HG03521 (cell line): ENCODE measurements around the gene SYNPO2.
A peak's percentile ranks its signal among the peaks of the same experiment; 100 is the strongest.
"Not testable (repeated sequence)": the region's sequence is repeated elsewhere in the genome, so short reads cannot be mapped to it uniquely, and the experiment has no call there.

Source experiments
- ATAC-seq: cut with Tn5 transposase; IDR thresholded peaks from one replicate; pipeline ENCODE4 v1.9.1; 2021; ENCODE audit warnings: mild to moderate bottlenecking, moderate library complexity; ENCODE audit not compliant: unreplicated experiment

The SYNPO2 gene

GRCh38 chr4:119028296-119028695 lies 139.6 kb downstream of the SYNPO2 start:
- no peak for ATAC-seq

GRCh38 chr4:119029847-119030535 lies 141.3 kb downstream of the SYNPO2 start:
- ATAC-seq, result no peak

GRCh38 chr4:119030536-119030890 lies 141.9 kb downstream of the SYNPO2 start:
- ATAC-seq, result no peak

- ATAC-seq, result no peak
These were observed 142.6 kb downstream of the SYNPO2 start for GRCh38 chr4:119031218-119031617.

GRCh38 chr4:119032921-119033685 lies 144.4 kb downstream of the SYNPO2 start:
- no peak for ATAC-seq

DNA sequence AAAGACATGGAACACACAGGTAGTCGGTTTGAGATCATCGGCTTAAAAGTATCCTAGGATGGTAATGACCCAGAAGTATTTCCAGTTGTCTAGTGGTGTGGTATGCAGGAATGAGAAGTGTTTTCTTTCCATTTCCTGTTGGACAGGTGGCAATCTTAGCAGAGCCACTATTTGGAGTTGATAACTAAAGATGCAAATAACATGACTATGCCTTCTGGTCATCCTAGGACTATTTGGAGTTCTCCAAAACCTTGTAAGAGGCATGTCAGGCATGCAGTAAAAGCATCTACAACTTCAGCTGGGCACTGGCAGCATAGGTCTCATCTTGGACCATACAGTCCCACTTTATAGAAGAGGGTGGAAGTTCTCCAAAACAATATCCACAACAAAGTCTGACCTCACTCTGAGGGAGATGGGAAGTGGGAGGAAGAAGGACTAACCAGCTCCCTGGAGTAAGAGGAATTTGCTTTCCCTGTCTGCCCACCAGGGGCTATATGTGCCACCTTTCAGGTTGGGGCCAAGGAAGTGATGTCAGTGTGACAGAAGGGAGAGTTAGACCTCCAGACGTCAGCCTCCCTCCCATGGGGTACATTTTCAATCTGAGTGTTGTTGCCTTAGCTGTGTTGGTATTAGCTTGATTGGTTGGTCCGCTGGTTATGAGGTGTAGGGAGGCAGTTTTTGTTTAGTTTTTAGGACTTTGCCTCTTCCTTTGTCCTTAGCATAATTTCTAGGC lies 145.8 kb downstream of the SYNPO2 start:
- no peak for ATAC-seq

- ATAC-seq, result no peak
These were observed 147.5 kb downstream of the SYNPO2 start for GRCh38 chr4:119035951-119036737.

GRCh38 chr4:119037709-119038108 lies 149.1 kb downstream of the SYNPO2 start:
- ATAC-seq, result no peak

DNA sequence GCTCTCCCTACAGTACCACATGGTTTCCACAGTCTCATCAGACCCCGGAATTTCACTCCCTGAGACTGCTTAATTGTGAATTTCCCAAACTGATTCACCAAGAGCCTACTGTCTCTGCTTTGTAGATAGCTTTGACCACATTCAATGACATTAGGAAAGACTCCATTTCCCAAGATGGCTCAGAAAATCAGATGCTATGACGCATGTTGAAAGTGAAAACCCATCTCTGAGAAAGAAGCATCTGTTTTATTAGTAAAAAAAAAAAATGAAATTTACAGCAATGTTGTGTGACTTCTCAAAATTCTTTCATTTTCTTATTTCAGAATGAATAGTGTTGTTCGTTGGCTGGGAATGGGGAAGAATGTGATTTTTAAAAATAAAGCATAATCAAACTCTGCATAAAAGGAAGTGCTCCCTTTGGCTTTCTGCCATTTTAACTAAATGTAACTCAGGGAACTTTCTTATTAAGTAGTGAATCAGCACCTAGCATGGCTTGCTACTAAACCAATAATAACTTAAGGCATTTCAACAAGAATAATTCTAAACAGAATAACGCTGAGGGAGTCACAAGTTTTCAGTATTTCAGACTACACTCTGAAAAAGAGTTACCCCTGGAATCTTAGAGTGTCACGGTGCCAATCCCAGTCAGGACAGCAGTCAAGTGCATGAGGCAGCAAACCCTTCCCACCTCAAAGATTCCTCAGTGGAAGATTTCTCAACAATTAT lies 149.6 kb downstream of the SYNPO2 start:
- ATAC-seq, result no peak

DNA sequence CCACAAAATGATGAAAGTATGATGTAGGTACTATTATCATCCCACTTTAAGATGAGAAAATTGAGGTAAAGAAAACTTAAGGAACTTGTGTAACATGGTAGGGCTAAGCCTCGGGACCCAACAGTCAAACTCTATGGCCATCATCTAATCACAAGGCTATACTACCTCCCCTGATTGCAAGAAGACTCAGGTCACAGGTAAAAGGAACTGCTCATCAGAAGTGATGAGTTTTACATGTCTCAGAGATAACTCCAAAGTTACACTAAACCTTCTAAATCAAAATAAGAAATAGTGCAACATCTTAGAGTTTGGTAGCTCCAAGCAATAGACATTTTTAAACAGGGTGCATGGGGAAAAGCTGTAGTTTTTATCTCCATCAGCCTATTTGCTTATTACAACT lies 150.5 kb downstream of the SYNPO2 start:
- ATAC-seq, result no peak

- no peak for ATAC-seq
These were observed 151.1 kb downstream of the SYNPO2 start for GRCh38 chr4:119039779-119040178.

DNA sequence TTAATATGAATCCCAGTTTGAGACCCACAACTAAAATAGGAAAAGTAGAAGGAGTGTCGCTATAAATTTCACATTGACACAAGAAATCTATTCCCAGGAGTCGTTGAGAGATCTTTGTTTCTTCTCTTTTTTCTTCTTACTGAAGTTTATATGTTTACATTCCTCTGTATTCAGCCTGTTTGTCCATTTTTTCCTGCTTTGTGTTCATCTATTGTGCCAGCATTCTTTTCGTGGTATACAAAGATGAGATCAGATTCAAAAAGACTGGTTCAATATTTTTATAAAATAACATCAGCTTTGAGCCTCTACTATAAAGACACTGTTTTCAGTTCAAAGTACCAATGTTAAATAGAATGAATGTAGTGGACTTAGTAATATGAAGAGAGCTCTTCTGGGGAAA lies 151.6 kb downstream of the SYNPO2 start:
- ATAC-seq, result no peak

GRCh38 chr4:119040694-119041185 lies 152.1 kb downstream of the SYNPO2 start:
- no peak for ATAC-seq

- ATAC-seq, result no peak
These were observed 152.7 kb downstream of the SYNPO2 start for GRCh38 chr4:119041396-119041795.

DNA sequence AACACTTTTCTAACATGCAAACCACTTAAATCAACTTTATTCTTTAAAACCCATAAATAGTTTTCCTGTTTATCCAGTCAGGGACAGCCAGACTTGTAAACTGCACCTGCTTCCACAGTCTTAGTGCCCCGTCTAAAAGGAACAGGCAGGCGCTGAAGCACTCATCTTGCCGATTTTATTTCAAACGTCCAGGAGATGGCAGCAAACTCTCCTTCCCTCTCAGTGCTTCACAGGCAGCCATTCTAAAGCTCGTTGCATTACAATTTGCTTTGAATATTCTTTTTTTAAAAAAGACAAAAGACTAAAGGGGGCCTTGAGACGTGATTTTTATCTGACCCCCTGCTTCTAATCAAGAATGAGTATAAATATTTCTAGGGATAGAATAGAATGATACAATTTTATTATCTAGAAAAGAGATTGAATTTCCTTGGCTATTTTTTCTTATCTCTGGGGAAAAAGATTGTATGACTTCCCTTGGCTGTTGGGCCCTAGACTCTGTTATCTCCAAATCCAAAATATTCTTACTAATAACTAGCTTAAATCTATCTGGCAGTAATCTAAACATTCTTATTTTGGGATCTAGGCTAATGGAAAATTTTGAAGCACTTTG lies 153.4 kb downstream of the SYNPO2 start:
- peak; percentile 91 for ATAC-seq

- no peak for ATAC-seq
These were observed 157.6 kb downstream of the SYNPO2 start for GRCh38 chr4:119046263-119046662.

DNA sequence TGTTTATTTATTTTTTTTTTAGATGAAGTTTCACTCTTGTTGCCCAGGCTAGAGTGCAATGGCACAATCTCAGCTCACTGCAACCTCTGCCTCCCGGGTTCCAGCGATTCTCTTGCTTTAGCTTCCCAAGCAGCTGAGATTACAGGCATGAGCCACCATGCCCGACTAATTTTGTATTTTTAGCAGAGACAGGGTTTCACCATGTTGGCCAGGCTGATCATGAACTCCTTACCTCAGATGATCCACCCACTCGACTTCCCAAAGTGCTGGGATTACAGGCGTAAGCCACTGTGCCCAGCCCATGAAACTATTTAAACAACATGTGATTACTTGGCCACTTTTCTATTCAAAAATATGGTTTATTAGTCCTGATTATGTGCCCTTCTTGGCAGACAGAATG lies 158.4 kb downstream of the SYNPO2 start:
- ATAC-seq, result not testable (repeated sequence)

- no peak for ATAC-seq
These were observed 159.8 kb downstream of the SYNPO2 start for GRCh38 chr4:119048446-119048845.

DNA sequence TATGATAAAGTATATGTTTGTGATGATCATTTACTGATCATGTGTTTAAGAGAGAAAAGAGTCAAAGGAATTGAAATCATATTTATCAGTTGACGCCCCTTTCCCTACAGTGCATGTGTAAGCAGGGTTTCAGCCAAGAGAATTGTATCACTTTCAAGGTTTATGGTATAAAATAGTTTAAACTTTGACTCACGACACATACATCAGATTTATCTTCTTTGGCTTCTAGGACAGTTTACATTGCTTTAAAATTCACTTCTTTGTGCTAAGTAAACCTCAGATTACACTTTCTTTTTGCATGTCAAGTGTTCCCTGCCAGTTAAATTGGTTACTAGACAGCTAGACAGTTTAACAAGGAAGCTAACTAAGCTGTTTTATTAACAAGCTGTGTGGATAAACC lies 160.7 kb downstream of the SYNPO2 start:
- ATAC-seq, result no peak
